Amniotic stem cell (primary cell): ENCODE results near the gene PROK2.

Source experiments
- DNase-seq: peaks from one replicate; lab custom pipeline; 2025; lab: John Stamatoyannopoulos, UW

Gene PROK2

GRCh38 chr3:71734881-71735280, 50.1 kb downstream of the PROK2 start:
- no peak for DNase-seq

DNA sequence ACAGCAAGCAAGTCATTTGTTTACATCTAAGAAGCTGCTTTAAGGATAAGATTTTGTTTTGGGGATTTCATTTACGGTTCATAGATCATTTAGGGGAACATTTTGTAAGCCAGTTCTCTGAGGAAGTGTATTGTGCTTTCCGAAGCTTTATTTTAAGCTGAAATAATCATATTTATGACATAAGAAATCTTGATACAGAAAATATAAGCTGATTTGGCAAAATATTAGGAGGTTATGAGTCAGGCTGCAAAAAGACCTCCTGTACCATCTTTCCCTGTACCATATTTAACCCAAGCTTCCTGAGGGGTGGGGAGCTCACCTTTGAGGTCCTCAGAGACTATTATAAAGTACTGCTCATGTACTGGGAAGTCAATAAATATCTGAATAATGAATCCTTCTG, 51.6 kb downstream of the PROK2 start:
- DNase-seq = no peak

- no peak for DNase-seq
Measured at GRCh38 chr3:71732637-71733036, 52.3 kb downstream of the PROK2 start.

- no peak for DNase-seq
Measured at GRCh38 chr3:71728632-71729342, 56.2 kb downstream of the PROK2 start.

DNA sequence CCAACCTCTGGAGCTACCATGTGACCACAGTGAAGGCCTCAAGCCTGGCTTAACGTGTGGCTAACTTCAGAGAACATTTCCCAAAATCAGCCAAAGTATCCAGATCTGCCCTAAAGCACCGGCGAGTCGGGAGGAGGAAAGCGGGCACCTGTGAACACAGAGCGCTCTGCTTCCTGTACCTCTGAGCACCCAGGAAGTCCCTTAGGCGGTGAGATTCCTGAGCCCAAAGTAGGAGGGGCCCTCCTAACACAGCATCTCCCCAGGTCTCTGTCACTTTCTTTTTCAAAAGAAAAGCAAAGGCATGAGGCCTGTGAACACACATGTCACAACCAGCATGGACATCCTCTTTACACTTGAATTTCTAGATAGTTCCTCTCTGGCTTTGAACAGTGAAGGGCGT, 58.8 kb downstream of the PROK2 start:
- no peak for DNase-seq

GRCh38 chr3:71725271-71725991, 59.5 kb downstream of the PROK2 start, which contains the start of gene EIF4E3:
TSS of gene EIF4E3 (minus strand) at chr3:71725402. CDS start at chr3:71725367, 35 bp downstream.
- no peak for DNase-seq

DNA sequence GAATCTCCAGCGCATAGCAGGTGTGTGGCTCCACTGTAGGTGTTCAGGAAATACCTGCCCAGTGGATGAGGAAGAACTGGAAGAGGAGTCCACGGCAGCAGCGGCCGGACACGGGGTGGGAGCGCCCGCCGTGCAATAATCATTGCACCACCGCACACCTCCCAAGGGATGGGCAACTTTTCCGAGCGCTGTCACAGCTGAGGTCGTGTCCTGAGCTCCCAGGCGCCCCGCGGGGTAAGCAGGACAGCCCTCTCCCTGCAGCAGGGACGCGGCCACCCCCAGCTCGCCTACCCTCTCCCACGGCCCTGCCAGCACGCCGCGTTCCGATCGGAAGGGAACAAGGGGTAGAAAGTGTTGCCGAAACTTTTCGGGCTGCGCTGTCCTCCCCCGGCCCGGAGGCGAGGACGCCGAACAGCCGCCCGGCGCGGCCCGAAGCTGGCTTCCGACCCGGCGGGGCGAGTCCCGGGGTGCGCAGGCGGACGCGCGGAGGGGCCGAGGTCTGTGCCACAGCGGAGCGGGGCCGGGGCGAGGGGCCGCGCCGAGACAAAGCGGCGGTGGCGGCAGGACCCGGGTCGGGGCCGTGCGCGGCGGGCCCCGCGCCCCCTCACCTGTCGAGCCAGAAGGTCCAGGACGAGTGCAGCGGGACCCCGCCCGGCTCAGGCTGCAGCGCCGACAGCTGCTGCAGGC, 60.2 kb downstream of the PROK2 start:
- no peak for DNase-seq

GRCh38 chr3:71724171-71724453, 60.8 kb downstream of the PROK2 start:
- DNase-seq = no peak

- DNase-seq = no peak
Measured at GRCh38 chr3:71723452-71724170, 61.3 kb downstream of the PROK2 start.

GRCh38 chr3:71722693-71723092, 62.3 kb downstream of the PROK2 start:
- no peak for DNase-seq
